Measurements from ENCODE around the gene AHNAK2.

The AHNAK2 gene

DNA sequence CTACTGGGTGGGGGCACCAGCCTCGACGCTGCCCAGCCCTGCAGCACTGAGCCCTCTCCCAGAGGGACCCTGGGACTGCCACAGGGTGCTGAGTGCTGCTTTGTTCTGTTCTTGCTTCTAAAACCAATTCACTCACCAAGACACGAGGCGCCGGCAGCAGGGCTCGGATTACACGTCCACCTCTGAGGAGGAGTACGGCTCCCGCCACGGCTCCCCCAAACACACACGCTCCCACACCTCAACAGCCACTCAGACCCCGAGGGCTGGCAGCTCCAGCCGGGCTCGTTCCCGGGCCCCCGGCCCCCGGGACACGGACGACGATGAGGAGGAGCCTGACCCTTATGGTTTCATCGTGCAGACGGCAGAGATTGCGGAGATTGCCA is 88.8 kb downstream of the AHNAK2 start:
- no peak overlapping the region for H3K27ac ChIP-seq
- TF ChIP-seq, protein P1, sequence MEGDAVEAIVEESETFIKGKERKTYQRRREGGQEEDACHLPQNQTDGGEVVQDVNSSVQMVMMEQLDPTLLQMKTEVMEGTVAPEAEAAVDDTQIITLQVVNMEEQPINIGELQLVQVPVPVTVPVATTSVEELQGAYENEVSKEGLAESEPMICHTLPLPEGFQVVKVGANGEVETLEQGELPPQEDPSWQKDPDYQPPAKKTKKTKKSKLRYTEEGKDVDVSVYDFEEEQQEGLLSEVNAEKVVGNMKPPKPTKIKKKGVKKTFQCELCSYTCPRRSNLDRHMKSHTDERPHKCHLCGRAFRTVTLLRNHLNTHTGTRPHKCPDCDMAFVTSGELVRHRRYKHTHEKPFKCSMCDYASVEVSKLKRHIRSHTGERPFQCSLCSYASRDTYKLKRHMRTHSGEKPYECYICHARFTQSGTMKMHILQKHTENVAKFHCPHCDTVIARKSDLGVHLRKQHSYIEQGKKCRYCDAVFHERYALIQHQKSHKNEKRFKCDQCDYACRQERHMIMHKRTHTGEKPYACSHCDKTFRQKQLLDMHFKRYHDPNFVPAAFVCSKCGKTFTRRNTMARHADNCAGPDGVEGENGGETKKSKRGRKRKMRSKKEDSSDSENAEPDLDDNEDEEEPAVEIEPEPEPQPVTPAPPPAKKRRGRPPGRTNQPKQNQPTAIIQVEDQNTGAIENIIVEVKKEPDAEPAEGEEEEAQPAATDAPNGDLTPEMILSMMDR (conservative IDR thresholded peaks at IDR 0.05), result no peak
- TF ChIP-seq ZFX (IDR thresholded peaks at IDR 0.05), result no peak

DNA sequence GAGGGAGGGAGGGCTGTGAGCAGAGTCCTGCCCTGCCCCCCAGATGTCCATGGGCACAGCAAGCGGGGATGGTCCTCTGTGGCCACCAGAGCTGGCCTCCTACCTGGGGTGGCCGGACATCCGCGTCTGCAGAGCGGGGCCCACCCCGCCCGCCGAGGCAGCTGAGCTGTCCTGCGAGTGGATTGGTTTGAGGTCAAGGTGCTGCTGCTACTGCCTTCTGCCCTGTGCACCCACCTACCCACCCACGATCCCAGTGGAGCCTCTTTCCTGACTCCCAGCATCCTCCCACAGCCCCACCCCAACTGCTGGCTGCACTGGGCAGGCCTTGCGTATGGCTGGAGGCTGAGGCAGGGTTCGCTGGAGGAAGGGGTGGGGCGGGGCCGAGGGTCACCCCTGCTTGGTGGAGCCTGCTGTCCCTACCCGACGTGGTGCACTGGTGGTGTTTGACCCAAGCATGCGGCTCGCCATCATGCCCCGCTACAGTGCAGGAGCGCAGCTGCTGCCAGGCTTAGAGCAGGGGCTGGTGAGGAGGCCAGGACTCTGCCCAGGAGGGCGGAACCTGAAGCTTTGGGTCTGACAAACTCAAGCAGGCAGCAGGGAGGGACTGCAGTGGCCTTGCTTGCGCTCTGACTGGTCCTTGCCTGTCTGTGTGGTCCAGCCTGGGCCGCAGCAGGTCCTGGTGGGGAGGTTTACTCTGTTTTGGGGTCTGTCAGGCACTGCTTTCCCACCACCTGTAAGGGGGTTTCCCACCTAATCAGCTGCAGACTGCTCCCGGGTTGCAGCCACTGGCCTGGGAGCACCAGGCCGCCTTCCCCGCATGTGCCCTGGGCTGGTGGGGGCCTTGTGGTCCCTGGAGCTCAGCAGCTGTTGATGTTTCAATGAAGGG is 89.4 kb downstream of the AHNAK2 start:
- TF ChIP-seq, protein P1 (conservative IDR thresholded peaks at IDR 0.05), result no peak
- no peak for TF ChIP-seq ZFX (IDR thresholded peaks at IDR 0.05)
- no peak overlapping the region for H3K27ac ChIP-seq

DNA sequence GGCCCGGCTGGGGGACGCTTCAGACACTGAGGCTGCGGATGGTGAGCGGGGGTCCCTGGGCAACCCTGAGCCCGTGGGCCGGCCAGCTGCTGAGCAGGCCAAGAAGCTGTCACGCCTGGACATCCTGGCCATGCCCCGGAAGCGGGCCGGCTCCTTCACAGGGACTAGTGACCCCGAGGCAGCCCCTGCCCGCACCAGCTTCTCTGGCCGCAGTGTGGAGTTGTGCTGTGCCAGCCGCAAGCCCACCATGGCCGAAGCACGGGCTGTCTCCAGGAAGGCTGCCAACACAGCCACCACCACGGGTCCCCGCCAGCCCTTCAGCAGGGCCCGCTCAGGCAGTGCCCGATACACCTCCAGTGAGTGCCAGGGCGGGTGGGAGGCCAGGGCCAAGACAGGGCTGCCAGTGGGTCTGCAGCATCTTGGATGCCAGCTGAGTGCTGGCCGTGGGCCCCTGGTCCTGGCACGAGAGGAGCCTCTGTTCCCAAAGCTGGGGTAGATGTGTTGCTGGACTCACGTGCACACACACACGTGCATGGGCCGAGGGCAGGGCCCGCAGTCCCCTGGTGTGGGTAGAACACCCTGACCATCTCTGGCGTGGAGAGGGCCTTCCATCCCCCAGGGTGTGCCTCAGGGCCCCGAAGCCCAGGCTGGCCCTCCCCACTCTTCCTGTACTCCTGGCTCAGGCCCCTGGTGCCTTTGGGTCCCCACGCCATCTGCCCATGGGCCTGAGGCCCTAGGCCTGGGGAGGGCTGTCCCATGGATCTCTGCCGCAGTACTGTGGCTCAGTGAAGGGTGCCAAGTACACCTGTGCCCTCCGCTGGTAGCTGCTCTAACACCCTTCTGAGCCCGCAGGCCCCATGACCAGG is 90.3 kb downstream of the AHNAK2 start:
- no peak overlapping the region for H3K27ac ChIP-seq
- no peak for TF ChIP-seq ZFX (IDR thresholded peaks at IDR 0.05)
- TF ChIP-seq, protein P1 (conservative IDR thresholded peaks at IDR 0.05), result no peak
